Measurements from ENCODE around the gene STX18. TPM values are rescaled to one million over a fixed set of nuclear protein-coding genes. Genes with fewer than 3 reads are reported as not detected.

Gene STX18
- total and polyA plus RNA-seq, 4 donors, result 10.2 to 17.1 (median 12.4) TPM

DNA sequence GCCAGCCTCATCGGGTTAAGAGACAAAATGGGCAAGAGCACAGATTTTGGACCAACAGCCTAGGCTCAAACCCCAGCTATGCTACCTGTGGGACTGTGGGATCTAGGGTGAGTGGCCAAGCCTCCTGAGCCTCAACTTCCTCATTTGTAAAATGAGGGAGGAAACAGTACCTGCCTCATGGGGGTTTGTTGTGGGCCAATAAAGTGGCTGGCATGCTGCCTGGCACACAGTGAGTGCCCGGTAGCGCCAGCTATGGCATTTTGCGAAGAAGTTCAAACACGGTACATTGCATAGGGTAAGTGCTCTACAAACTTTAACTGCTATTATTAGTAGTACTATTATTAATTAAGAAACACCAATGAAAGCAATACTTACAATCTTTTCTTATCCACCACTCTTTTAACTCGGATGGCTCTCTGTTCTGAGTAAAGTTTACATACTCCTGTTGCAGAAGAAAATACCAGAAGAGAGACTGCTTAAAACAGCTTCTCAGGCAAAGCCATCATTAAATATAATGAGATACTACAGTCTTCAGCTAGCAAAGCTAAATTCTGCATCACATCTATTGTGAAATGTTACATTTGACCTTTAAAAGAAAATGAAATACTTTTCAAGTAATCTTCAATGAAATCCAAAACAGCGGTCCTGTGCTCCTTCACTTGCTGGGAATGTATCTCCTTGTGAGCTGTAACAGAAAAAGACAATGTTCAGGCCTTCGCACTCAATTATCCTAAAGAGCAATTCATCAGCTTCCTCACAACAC, 84.9 kb downstream of the STX18 start (continued):
- TF ChIP-seq, protein P1, sequence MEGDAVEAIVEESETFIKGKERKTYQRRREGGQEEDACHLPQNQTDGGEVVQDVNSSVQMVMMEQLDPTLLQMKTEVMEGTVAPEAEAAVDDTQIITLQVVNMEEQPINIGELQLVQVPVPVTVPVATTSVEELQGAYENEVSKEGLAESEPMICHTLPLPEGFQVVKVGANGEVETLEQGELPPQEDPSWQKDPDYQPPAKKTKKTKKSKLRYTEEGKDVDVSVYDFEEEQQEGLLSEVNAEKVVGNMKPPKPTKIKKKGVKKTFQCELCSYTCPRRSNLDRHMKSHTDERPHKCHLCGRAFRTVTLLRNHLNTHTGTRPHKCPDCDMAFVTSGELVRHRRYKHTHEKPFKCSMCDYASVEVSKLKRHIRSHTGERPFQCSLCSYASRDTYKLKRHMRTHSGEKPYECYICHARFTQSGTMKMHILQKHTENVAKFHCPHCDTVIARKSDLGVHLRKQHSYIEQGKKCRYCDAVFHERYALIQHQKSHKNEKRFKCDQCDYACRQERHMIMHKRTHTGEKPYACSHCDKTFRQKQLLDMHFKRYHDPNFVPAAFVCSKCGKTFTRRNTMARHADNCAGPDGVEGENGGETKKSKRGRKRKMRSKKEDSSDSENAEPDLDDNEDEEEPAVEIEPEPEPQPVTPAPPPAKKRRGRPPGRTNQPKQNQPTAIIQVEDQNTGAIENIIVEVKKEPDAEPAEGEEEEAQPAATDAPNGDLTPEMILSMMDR (IDR thresholded peaks at IDR 0.05; ENCODE audit: low read depth, low read length, missing input control), result no peak
- TF ChIP-seq FOXA1 (IDR thresholded peaks at IDR 0.05) (no peak), HNF4G (IDR thresholded peaks at IDR 0.05) (no peak), JUND (IDR thresholded peaks at IDR 0.05) (no peak), HNF4A (conservative IDR thresholded peaks at IDR 0.05) (no peak), YY1 (IDR thresholded peaks at IDR 0.05) (no peak)

DNA sequence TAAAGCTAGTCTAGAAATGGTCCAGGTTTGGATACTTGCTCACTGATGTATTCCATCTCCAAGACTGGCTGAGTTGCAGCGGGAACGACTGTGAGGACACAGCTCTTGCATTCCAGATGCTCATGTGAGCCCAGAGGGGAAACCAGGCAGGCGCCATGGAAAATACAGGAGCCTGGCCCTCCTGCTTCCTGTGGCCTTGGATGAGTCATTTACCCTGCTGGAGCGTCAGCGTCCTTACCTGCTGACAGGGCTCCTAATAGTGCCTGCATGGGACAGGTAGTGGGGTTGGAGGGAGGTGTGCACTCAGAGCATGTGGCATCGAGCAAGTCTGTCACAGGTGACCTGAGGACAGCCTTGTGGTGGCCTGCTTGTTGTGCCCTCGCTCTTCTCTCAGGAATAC, 85.5 kb downstream of the STX18 start:
- Histone ChIP-seq H3K4me1 (ENCODE audit: control insufficient read depth in 4 of 4, insufficient read depth in 4 of 4, low read length in 3 of 4) (peaks cover 0 to 2% (median 1%) of the 10 kb centered on the region in 4 donors), H3K27ac (ENCODE audit: low read depth in 1 of 2, low read length in 2 of 2) (no peak overlapping the region), H3K36me3 (ENCODE audit: control insufficient read depth in 4 of 4, insufficient read depth in 3 of 4, low read depth in 1 of 4, low read length in 3 of 4) (peaks cover 5 to 66% (median 53%) of the 10 kb centered on the region in 4 donors), H3K4me3 (ENCODE audit: low read depth in 1 of 3, low read length in 3 of 3) (no peak overlapping the region), H3K27me3 (ENCODE audit: control insufficient read depth in 4 of 4, insufficient read depth in 4 of 4, low read length in 3 of 4) (no peaks in the 10 kb centered on the region), H3K9me3 (ENCODE audit: control insufficient read depth in 4 of 4, low read length in 3 of 4) (no peaks in the 10 kb centered on the region), H3K9ac (ENCODE audit: low read depth in 1 of 2, low read length in 2 of 2) (no peak overlapping the region)
- TF ChIP-seq SP1 (IDR thresholded peaks at IDR 0.05), result no peak
- no peak for TF ChIP-seq NR2F2 (IDR thresholded peaks at IDR 0.05)
- TF ChIP-seq JUND (IDR thresholded peaks at IDR 0.05), result no peak
- no peak for TF ChIP-seq REST (IDR thresholded peaks at IDR 0.05)
- DNase-seq (ENCODE audit: low spot score), result no peak
- 94% methylated on average over 7 of the region's 7 CpGs for WGBS

DNA sequence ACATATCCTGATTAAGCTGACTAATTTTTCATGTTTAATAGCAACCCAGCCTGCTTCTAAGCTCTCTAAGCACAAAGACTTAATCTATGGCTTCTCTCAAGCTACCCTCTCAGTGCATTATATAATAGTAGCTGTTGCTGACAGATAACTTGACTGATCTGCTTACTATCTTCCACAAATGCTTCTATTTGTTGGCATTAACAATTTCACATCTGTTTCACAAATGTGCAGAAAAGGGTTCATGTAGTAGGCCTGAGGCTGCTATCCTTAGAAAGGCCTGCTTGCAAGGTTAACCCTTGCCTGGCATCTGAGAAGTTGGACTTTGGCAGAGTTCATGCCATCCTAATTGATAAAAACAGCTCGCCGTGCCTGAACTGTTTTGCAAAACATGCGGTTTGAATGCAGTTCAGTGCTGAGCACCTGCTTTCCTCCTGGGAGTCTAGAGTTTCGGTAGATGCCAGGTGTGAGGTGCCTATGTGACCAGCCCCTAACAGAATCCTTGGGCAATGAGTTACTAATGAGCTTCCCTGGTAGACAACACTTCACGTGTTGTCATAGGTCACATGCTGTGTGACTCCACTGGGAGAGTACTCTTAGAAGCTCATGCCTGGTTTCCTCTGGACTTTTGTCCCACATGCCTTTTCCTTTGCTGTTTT, 86.5 kb downstream of the STX18 start:
- no peak for DNase-seq (ENCODE audit: low spot score)
- H3K27ac ChIP-seq (ENCODE audit: low read depth in 1 of 2, low read length in 2 of 2), result no peak overlapping the region
- no peak overlapping the region for H3K4me3 ChIP-seq (ENCODE audit: low read depth in 1 of 3, low read length in 3 of 3)
- H3K9ac ChIP-seq (ENCODE audit: low read depth in 1 of 2, low read length in 2 of 2), result no peak overlapping the region
- WGBS, result 93% methylated on average over 5 of the region's 5 CpGs
- H3K36me3 ChIP-seq (ENCODE audit: control insufficient read depth in 4 of 4, insufficient read depth in 3 of 4, low read depth in 1 of 4, low read length in 3 of 4), result peaks cover 5 to 66% (median 55%) of the 10 kb centered on the region in 4 donors
- no peaks in the 10 kb centered on the region for H3K9me3 ChIP-seq (ENCODE audit: control insufficient read depth in 4 of 4, low read length in 3 of 4)
- no peaks in the 10 kb centered on the region for H3K4me1 ChIP-seq (ENCODE audit: control insufficient read depth in 4 of 4, insufficient read depth in 4 of 4, low read length in 3 of 4)
- no peaks in the 10 kb centered on the region for H3K27me3 ChIP-seq (ENCODE audit: control insufficient read depth in 4 of 4, insufficient read depth in 4 of 4, low read length in 3 of 4)
- TF ChIP-seq YY1 (IDR thresholded peaks at IDR 0.05) (no peak), ATF3 (IDR thresholded peaks at IDR 0.05) (no peak), HNF4A (conservative IDR thresholded peaks at IDR 0.05) (no peak), SP1 (IDR thresholded peaks at IDR 0.05) (no peak), RAD21 (IDR thresholded peaks at IDR 0.05) (no peak), REST (IDR thresholded peaks at IDR 0.05) (no peak), RXRA (IDR thresholded peaks at IDR 0.05) (no peak), FOXA1 (IDR thresholded peaks at IDR 0.05) (no peak), MAX (IDR thresholded peaks at IDR 0.05) (no peak), GABPA (IDR thresholded peaks at IDR 0.05 in 1 of 2, conservative IDR thresholded peaks at IDR 0.05 in 1 of 2) (no peak), TAF1 (conservative IDR thresholded peaks at IDR 0.05) (no peak), JUND (IDR thresholded peaks at IDR 0.05) (no peak), FOXA2 (IDR thresholded peaks at IDR 0.05) (no peak), ZBTB33 (IDR thresholded peaks at IDR 0.05) (no peak)

Data from liver (tissue), 9 donors.